Erythroblast (primary cell): ENCODE data around the gene SERHL2.

Experiments
- GATA1 ChIP-seq: IDR thresholded peaks from 2 replicates; pipeline ENCODE4 v1.6.1; 2011; ENCODE audit warnings: low read depth, mild to moderate bottlenecking, control low read depth, low read length, moderate library complexity
- POLR2A ChIP-seq: IDR thresholded peaks from 2 replicates; pipeline ENCODE4 v1.6.1; 2011; ENCODE audit warnings: mild to moderate bottlenecking, low read length

DNA sequence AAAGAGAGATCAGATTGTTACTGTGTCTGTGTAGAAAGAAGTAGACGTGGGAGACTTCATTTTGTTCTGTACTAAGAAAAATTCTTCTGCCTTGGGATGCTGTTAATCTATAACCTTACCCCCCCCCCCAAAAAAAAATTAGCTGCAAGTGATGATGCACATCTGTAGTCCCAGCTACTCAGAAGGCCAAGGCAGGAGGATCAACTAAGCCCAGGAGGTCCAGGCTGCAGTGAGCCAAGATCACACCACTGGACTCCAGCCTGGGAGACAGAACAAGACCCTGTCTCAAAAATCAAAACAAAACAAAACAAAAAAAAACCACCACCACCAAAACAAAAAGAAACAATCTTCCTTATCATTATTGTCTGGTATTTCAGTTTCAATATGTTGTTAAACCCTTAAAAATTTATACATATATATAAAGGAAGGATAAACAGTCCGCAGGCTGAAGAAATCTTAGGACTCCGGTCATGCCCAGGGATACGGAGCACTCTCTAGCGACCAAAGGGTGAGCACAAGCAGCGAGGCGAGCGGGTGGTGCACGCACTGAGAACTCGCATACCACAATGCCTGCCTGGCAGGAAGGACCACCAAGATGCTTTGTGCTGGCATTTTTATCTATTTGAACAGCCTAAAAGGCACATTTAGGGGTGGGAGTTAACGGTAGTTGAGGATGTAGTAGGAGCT, 54.5 kb downstream of the SERHL2 start:
- TF ChIP-seq POLR2A (no peak), GATA1 (no peak)
